HepG2 (cell line): Measurements from ENCODE around the gene TRAPPC4. TPM values are rescaled to one million over a fixed set of nuclear protein-coding genes. Genes with fewer than 3 reads are reported as not detected.
A peak's percentile ranks its signal among the peaks of the same experiment; 100 is the strongest.

Experiments
- CREM ChIP-seq, 2 experiments: sonication (generic) in 1 of 2; formaldehyde crosslinking in 1 of 2; IDR thresholded peaks; 2 replicates each; pipeline versions ENCODE4 v1.4.0 to v1.6.1; 2016 to 2020; ENCODE audit warnings: antibody characterized with exemption in 1 of 2, mild to moderate bottlenecking in 1 of 2, missing genetic modification reagents in 1 of 2
- DNMT3B ChIP-seq: conservative IDR thresholded peaks from 2 replicates; pipeline ENCODE4 v1.6.1; 2016; ENCODE audit warnings: missing biosample characterization, control low read depth
- GATA4 ChIP-seq: sonication (generic); IDR thresholded peaks from 2 replicates; pipeline ENCODE4 v1.6.1; 2016; ENCODE audit warnings: antibody characterized with exemption, low read depth, borderline replicate concordance
- NR1H2 ChIP-seq: sonication (generic); formaldehyde crosslinking; IDR thresholded peaks from 2 replicates; pipeline ENCODE4 v1.8.1; 2022; ENCODE audit warnings: low read depth, missing genetic modification reagents, borderline replicate concordance
- PCBP1 ChIP-seq: fragments of 200-400 bp; formaldehyde crosslinking; IDR thresholded peaks from 2 replicates; pipeline ENCODE4 v1.6.1; 2017; ENCODE audit warnings: mild to moderate bottlenecking, low read depth, low read length, borderline replicate concordance
- POLR2AphosphoS5 ChIP-seq: IDR thresholded peaks from 2 replicates; pipeline ENCODE4 v1.6.1; 2012; ENCODE audit warnings: low read depth, low read length
- SNAI1 ChIP-seq: sonication (generic); formaldehyde crosslinking; IDR thresholded peaks from 2 replicates; pipeline ENCODE4 v1.5.0; 2020; ENCODE audit warnings: mild to moderate bottlenecking, missing genetic modification reagents, borderline replicate concordance
- SP2 ChIP-seq: sonication (generic); formaldehyde crosslinking; IDR thresholded peaks from 2 replicates; pipeline ENCODE4 v1.5.1; 2020; ENCODE audit warnings: mild to moderate bottlenecking, missing genetic modification reagents
- XRCC5 ChIP-seq: fragments of 200-400 bp; formaldehyde crosslinking; optimal IDR thresholded peaks from 2 replicates; pipeline ENCODE3; 2017; ENCODE audit warnings: mild to moderate bottlenecking, low read length
- ZBTB49 ChIP-seq: sonication (generic); formaldehyde crosslinking; IDR thresholded peaks from 2 replicates; pipeline ENCODE4 v1.4.0; 2020; ENCODE audit warnings: missing genetic modification reagents, borderline replicate concordance
- ZMYM2 ChIP-seq: sonication (generic); formaldehyde crosslinking; IDR thresholded peaks from 2 replicates; pipeline ENCODE4 v1.8.0; 2022; ENCODE audit warnings: mild to moderate bottlenecking, missing genetic modification reagents
- ZNF30 ChIP-seq: sonication (generic); formaldehyde crosslinking; IDR thresholded peaks from 2 replicates; pipeline ENCODE4 v1.5.0; 2020; ENCODE audit warnings: mild to moderate bottlenecking, missing genetic modification reagents
- ZNF7 ChIP-seq: IDR thresholded peaks from 2 replicates; pipeline ENCODE4 v1.6.1; 2016; ENCODE audit warnings: missing biosample characterization, missing genetic modification reagents
- ZNF710 ChIP-seq: sonication (generic); formaldehyde crosslinking; IDR thresholded peaks from 2 replicates; pipeline ENCODE4 v1.5.0; 2020; ENCODE audit warnings: mild to moderate bottlenecking, missing genetic modification reagents, borderline replicate concordance
- ZNF773 ChIP-seq: sonication (generic); formaldehyde crosslinking; IDR thresholded peaks from 2 replicates; pipeline ENCODE4 v1.4.0; 2020; ENCODE audit warnings: missing genetic modification reagents, borderline replicate concordance
- polyA plus RNA-seq, 8 experiments: library from polyadenylated mRNA; depleted of rRNA in 3 of 8; stranded (reverse) in 7 of 8; unstranded in 1 of 8; fragments of >200 nt; fragmentation: Illumina TruSeq in 4 of 8; extraction: Trizol in 4 of 8; gene quantifications; 2 replicates each; pipeline versions ENCODE4 v1.2.1 to v1.2.3, GENCODE V29; 2011 to 2016; ENCODE audit warnings: low read depth in 4 of 8, missing spikeins in 1 of 8, mixed read lengths in 1 of 8; ENCODE audit not compliant: insufficient read depth in 1 of 8
- total RNA-seq, 5 experiments: library from RNA; depleted of rRNA; stranded (reverse); fragments of >200 nt; fragmentation: Illumina TruSeq; extraction: Trizol; gene quantifications; 2 replicates each; pipeline ENCODE4 v1.2.3, GENCODE V29; 2016; ENCODE audit warnings: low read depth in 1 of 5
- TF ChIP-seq, protein P1 (sequence below): sonication (generic); formaldehyde crosslinking; IDR thresholded peaks from 2 replicates; pipeline ENCODE4 v1.5.0; 2020; ENCODE audit warnings: mild to moderate bottlenecking, missing genetic modification reagents
- TF ChIP-seq, protein P2 (sequence below): sonication (generic); formaldehyde crosslinking; IDR thresholded peaks from 2 replicates; pipeline ENCODE4 v1.9.0; 2021; ENCODE audit warnings: mild to moderate bottlenecking, missing genetic modification reagents

The TRAPPC4 gene
- total and polyA plus RNA-seq, 2 of the 13 experiments (the other 11 are each of a cell fraction or from before 2014, with no cell fraction given), result 97.4 to 140 TPM

DNA sequence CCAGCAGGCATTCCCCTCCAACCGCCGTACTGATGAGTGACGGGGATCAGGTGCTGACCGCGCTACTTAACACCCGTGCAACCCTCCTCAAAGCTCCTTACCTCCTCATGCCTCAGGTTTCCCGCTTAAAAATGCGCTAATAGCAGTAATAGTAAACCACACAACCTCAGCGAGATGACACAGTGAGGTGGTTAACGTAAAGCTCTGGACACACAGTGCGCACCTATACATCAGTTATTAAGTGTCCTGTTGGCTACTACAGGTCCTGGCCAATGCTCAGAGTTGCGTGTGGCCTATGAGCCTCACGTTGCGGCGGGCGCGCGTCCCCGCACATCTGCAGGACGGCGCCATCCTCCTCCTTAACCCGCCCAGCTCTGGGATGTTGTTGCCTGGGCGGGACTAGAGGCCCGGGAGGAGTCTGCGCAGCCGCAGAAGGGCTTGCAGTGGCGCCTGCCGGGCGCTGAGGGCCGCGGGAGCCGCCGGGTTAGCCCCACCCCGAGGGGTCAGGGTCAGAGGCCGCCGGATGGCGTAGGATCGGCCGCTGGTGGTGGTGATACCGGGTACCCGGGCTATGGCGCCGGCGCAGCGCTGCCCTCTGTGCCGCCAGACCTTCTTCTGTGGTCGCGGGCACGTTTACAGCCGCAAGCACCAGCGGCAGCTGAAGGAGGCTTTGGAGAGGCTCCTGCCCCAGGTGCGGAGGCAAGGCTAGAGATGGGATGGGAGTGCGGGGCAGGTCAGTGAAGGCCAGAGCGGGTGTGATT lies 20.8 kb upstream of the TRAPPC4 start, which contains the start of gene CENATAC (continued):
- TF ChIP-seq CREM (IDR thresholded peaks at IDR 0.05), result no peak; the same call in 1 of the 2 replicates
- no peak for TF ChIP-seq CREM (CRISPR knock-in tag; IDR thresholded peaks at IDR 0.05)
- TF ChIP-seq GATA4, result peak; percentile 26; the same call in 1 of the 2 replicates
- no peak for TF ChIP-seq ZNF773 (CRISPR knock-in tag)
- peak; percentile 92 for TF ChIP-seq POLR2AphosphoS5
- no peak for TF ChIP-seq SNAI1 (CRISPR knock-in tag)
- no peak for TF ChIP-seq ZNF710 (CRISPR knock-in tag)
- TF ChIP-seq NR1H2 (CRISPR knock-in tag), result peak; percentile 72; the same call in 1 of the 2 replicates
- TF ChIP-seq SP2 (CRISPR knock-in tag), result no peak
- no peak for TF ChIP-seq ZNF7
- TF ChIP-seq, protein P1, sequence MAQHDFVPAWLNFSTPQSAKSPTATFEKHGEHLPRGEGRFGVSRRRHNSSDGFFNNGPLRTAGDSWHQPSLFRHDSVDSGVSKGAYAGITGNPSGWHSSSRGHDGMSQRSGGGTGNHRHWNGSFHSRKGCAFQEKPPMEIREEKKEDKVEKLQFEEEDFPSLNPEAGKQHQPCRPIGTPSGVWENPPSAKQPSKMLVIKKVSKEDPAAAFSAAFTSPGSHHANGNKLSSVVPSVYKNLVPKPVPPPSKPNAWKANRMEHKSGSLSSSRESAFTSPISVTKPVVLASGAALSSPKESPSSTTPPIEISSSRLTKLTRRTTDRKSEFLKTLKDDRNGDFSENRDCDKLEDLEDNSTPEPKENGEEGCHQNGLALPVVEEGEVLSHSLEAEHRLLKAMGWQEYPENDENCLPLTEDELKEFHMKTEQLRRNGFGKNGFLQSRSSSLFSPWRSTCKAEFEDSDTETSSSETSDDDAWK (CRISPR knock-in tag), result no peak
- no peak for TF ChIP-seq ZNF30 (CRISPR knock-in tag)
- TF ChIP-seq DNMT3B (CRISPR knock-in tag), result peak; percentile 24
- TF ChIP-seq, protein P2, sequence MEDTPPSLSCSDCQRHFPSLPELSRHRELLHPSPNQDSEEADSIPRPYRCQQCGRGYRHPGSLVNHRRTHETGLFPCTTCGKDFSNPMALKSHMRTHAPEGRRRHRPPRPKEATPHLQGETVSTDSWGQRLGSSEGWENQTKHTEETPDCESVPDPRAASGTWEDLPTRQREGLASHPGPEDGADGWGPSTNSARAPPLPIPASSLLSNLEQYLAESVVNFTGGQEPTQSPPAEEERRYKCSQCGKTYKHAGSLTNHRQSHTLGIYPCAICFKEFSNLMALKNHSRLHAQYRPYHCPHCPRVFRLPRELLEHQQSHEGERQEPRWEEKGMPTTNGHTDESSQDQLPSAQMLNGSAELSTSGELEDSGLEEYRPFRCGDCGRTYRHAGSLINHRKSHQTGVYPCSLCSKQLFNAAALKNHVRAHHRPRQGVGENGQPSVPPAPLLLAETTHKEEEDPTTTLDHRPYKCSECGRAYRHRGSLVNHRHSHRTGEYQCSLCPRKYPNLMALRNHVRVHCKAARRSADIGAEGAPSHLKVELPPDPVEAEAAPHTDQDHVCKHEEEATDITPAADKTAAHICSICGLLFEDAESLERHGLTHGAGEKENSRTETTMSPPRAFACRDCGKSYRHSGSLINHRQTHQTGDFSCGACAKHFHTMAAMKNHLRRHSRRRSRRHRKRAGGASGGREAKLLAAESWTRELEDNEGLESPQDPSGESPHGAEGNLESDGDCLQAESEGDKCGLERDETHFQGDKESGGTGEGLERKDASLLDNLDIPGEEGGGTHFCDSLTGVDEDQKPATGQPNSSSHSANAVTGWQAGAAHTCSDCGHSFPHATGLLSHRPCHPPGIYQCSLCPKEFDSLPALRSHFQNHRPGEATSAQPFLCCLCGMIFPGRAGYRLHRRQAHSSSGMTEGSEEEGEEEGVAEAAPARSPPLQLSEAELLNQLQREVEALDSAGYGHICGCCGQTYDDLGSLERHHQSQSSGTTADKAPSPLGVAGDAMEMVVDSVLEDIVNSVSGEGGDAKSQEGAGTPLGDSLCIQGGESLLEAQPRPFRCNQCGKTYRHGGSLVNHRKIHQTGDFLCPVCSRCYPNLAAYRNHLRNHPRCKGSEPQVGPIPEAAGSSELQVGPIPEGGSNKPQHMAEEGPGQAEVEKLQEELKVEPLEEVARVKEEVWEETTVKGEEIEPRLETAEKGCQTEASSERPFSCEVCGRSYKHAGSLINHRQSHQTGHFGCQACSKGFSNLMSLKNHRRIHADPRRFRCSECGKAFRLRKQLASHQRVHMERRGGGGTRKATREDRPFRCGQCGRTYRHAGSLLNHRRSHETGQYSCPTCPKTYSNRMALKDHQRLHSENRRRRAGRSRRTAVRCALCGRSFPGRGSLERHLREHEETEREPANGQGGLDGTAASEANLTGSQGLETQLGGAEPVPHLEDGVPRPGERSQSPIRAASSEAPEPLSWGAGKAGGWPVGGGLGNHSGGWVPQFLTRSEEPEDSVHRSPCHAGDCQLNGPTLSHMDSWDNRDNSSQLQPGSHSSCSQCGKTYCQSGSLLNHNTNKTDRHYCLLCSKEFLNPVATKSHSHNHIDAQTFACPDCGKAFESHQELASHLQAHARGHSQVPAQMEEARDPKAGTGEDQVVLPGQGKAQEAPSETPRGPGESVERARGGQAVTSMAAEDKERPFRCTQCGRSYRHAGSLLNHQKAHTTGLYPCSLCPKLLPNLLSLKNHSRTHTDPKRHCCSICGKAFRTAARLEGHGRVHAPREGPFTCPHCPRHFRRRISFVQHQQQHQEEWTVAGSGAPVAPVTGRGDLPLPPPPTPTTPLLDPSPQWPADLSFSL, result no peak
- TF ChIP-seq ZBTB49 (CRISPR knock-in tag), result no peak
- 0 out of 2 replicates have a peak, but pooled peaks have one; percentile 33 for TF ChIP-seq PCBP1
- no peak for TF ChIP-seq ZMYM2 (CRISPR knock-in tag)
- TF ChIP-seq XRCC5, result peak; percentile 36
